ENCODE data around the gene ZDHHC11. TPM values are rescaled to one million over a fixed set of nuclear protein-coding genes. Genes with fewer than 3 reads are reported as not detected.
"Not testable (repeated sequence)": the region's sequence is repeated elsewhere in the genome, so short reads cannot be mapped to it uniquely, and the experiment has no call there.

ZDHHC11 gene
- total RNA-seq, 4 donors from 2014 or later: 1.1 to 7.0 (median 3.3) TPM

DNA sequence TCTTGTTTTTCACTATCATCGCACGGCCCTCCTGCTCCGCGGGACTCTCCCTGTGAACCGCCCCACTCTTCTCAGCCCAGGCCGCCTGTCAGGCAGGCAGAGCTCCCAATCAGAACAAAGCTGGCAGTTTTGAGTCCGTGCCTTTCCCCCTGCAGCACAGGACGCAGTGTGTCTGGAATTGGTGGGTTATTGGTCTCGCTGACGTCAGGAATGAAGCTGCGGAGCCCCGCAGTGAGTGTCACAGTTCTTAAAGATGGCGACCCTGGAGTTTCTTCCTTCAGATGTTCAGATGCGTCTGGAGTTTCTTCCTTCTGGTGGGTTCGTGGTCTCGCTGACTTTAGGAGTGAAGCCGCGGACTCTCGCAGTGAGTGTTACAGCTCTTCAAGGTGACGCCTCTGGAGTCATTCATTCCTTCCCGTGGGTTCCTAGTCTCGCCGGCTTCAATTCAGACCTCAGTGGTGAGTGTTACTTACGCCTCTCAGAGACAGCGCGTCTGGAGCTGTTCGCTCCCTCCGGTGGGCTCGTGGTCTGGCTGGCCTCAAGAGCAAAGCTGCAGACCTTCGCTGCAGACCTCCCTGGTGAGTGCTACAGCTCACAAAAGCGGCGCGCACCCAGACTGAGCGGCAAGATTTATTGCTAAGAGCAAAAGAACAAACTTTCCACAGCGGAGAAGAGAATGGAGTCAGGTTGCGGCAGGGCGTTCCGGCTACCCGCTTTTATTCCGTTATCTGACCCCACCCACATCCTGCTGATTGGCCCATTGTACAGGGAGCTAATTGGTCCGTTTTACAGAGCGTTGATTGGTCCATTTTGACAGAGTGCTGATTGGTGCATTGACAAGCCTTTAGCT is 73.7 kb downstream of the ZDHHC11 start:
- Histone ChIP-seq H3K36me3 (no peaks in the 10 kb centered on the region), H3K27ac (no peak overlapping the region), H3K27me3 (no peaks in the 10 kb centered on the region), H3K9me3 (no peaks in the 10 kb centered on the region), H3K4me3 (no peak overlapping the region), H3K4me1 (peaks cover 0 to 9% (median 2%) of the 10 kb centered on the region in 3 donors)
- TF ChIP-seq, protein P1, sequence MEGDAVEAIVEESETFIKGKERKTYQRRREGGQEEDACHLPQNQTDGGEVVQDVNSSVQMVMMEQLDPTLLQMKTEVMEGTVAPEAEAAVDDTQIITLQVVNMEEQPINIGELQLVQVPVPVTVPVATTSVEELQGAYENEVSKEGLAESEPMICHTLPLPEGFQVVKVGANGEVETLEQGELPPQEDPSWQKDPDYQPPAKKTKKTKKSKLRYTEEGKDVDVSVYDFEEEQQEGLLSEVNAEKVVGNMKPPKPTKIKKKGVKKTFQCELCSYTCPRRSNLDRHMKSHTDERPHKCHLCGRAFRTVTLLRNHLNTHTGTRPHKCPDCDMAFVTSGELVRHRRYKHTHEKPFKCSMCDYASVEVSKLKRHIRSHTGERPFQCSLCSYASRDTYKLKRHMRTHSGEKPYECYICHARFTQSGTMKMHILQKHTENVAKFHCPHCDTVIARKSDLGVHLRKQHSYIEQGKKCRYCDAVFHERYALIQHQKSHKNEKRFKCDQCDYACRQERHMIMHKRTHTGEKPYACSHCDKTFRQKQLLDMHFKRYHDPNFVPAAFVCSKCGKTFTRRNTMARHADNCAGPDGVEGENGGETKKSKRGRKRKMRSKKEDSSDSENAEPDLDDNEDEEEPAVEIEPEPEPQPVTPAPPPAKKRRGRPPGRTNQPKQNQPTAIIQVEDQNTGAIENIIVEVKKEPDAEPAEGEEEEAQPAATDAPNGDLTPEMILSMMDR (IDR thresholded peaks at IDR 0.05): no peak
- TF ChIP-seq POLR2A (IDR thresholded peaks at IDR 0.05): no peak
- WGBS, 2 donors: 87 to 92% methylated on average over 38 to 42 of the region's 42 CpGs
- DNase-seq: no peak
- intact Hi-C loops (cut with DNase I): no loop called here

DNA sequence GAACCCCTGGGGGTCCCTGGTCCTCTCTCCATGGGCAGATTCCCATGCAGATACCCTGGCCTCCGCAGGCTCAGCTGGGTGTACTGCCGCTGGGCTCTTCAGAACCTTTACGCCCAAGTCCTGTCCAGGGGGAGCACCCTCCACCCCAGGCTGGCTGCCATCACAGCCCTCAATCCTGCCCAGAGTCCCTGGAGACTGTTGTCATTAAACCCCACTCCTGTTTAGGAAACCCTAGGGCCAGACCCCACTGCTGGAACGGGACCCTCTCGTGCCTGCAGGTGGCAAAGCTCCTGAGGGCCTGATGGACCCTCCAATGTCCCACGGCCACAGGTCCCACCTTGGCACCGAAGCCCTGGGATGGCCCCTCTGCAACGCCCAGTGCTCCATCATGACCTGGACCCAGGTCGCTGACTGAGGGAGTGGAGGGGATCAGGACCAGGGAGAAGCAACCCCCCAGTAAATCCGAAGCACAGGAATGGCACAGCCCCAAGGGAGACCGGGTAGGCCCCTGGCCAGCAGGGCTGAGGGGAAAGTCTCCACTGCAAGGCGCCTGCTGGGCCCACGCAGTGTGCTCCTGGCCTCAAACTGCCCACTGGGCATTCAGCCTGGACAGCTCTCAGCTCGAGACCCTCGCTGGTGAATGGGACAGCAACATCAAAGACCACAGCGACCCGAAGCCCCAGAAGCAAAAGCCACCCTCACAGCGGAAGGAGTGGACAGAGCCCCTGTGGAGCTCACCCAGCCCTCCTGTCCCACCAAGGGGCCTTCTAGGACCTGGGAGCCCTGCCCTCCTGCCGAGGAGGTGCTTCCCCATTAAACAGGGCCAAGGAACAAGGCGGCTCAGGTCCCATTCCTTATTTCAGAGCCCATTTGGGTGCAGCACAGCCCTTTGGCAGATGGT is 74.6 kb downstream of the ZDHHC11 start:
- no peak overlapping the region for H3K4me3 ChIP-seq
- no peak for TF ChIP-seq POLR2A (IDR thresholded peaks at IDR 0.05)
- TF ChIP-seq, protein P1 (IDR thresholded peaks at IDR 0.05): no peak
- no peak for DNase-seq
- no peaks in the 10 kb centered on the region for H3K27me3 ChIP-seq
- intact Hi-C loops (cut with DNase I): no loop called here
- peaks cover 0 to 9% (median 2%) of the 10 kb centered on the region in 3 donors for H3K4me1 ChIP-seq
- WGBS, 2 donors: 77 to 90% methylated on average over 5 to 11 of the region's 20 CpGs
- H3K36me3 ChIP-seq: no peaks in the 10 kb centered on the region
- no peak overlapping the region for H3K27ac ChIP-seq
- H3K9me3 ChIP-seq: no peaks in the 10 kb centered on the region

DNA sequence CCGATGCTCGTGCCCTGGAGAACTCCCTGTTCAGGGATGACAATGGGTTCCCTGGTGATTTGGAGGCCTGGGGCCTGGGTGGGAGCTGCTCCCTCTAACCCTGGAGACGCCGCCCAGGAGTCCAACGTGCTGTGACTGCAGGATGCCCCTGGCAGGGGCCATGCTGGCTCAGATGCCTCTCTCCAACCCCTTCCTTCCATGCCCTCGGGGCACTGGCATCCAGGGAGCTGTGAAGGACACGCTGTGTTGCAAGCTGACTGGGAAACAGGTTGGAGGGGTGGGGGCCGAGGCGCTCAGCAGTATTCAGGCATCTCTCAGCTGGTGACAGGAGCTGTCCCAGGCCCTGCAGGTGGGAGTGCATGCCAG is 75.2 kb downstream of the ZDHHC11 start:
- H3K27ac ChIP-seq; H3K9me3 ChIP-seq; intact Hi-C loops (cut with DNase I); H3K36me3 ChIP-seq; H3K27me3 ChIP-seq; DNase-seq; H3K4me3 ChIP-seq; H3K4me1 ChIP-seq: not testable (repeated sequence)
- 27% methylated on average over 4 of the region's 9 CpGs; no CpG with 5 or more reads in 1 of the 2 donors for WGBS, 2 donors

DNA sequence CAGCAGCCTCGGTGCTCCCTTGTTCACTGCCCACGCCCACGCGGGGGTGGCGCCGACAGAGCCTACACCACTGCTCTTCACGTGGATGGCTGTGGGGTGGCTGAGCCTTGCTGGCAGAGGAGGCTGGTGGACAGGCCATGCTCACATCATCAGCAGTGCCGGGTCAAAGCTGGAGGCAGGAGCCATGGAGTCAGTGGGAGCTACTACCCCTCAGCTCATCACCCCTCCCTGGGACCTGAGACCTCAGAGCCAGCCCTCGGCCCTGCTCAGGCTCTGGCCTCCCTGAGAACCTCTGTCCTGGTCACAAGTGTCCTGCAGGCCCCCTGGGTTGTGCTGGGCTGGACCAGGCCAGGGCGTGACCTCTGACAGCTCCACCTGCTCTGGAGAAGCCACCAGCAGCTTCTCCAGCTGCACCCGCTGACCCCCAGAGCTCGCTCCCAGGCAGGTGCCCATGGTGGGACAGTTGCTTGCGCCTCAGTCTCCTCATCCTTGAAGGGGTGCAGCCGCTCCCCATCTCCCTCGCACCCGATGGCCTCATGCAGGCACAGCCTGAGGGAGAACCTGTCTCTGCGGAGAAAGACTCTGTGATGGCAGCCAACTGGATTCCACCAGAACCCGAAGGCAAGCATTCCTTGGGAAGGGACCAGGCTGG is 75.8 kb downstream of the ZDHHC11 start:
- 40 to 80% methylated on average over 1 of the region's 18 CpGs for WGBS, 2 donors
- intact Hi-C loops (cut with DNase I); H3K4me1 ChIP-seq; H3K36me3 ChIP-seq; H3K27me3 ChIP-seq; H3K9me3 ChIP-seq; DNase-seq; H3K4me3 ChIP-seq; H3K27ac ChIP-seq: not testable (repeated sequence)

DNA sequence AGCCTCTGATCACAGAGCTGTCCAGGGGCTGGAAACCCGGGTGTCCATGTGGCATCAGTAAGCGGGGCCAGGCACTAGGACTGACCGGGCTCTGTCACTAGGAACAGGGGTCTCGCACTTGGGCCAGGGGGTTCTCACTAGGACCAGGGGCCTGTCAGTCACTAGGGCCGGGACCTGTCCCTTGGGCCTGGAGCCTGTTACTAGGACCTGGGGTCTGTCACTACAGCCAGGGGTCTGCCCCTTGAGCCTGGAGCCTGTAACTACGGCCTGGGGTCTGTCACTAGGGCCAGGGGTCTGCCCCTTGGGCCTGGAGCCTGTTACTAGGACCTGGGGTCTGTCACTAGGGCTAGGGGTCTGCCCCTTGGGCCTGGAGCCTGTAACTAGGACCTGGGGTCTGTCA is 76.5 kb downstream of the ZDHHC11 start:
- H3K4me3 ChIP-seq; H3K4me1 ChIP-seq; intact Hi-C loops (cut with DNase I); H3K27me3 ChIP-seq; H3K27ac ChIP-seq; H3K36me3 ChIP-seq; H3K9me3 ChIP-seq; DNase-seq: not testable (repeated sequence)
- 100% methylated on average over 1 of the region's 6 CpGs; no CpG with 5 or more reads in 1 of the 2 donors for WGBS, 2 donors

DNA sequence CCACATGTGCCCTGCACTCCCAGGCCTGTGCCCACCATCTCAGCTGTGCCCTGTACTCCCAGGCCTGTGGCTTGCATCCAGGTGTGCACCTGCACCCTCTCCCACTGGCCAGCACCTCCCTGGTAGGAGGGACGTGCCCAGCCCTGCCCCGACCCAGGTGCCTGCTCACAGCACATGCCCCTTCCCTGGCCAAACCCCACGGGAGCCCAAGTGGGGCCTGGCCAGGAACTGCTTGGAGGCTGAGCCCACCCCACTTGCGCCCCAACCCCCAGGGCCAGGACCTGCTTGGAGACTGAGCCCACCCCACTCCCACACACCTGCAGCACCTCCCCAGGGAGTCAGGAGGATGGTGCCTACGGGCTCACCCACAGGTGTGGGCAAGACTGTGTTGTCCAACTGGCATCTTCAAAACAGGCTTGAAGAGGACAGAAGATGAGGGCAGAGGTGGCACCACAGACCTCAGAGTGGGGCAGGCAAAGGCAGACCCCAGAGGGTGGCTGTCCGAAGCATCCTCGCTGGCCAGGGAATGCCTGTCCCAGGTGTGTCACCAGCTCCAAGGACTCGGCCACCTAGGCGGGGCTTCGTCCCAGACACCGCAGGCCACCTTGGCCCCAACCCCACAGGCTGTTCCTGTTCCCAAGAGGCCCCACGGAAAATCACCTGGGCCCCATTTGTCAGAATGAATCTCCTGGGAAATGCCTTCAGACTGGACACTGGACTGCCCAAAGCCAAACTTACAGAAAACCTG is 77.1 kb downstream of the ZDHHC11 start:
- no peaks in the 10 kb centered on the region for H3K36me3 ChIP-seq
- no peak for TF ChIP-seq POLR2A (IDR thresholded peaks at IDR 0.05)
- TF ChIP-seq, protein P1 (IDR thresholded peaks at IDR 0.05): no peak
- 80 to 81% methylated on average over 7 of the region's 12 CpGs for WGBS, 2 donors
- no peak overlapping the region for H3K4me3 ChIP-seq
- intact Hi-C loops (cut with DNase I): no loop called here
- DNase-seq: no peak
- H3K27ac ChIP-seq: no peak overlapping the region
- no peaks in the 10 kb centered on the region for H3K9me3 ChIP-seq
- H3K27me3 ChIP-seq: no peaks in the 10 kb centered on the region
- H3K4me1 ChIP-seq: peaks cover 0 to 9% (median 2%) of the 10 kb centered on the region in 3 donors

DNA sequence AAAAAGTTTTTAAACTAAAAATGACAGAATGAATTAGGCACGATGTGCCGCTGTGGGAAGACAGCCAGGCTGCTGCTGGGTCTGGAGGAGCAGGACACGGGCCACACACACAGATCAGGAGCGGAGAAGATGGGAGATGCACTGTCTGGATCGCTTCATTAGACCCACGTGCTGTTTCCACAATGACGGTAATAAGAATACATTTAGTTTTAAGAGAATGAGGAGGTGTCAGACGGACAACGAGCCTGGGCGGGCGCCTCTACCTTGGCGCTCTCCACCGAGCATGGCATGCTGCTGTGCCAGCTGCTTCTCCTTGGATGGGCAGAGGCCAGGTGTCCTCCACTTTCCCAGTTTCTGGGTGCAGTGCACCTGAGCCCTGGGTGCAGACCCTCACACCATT is 77.9 kb downstream of the ZDHHC11 start:
- WGBS, 2 donors: 55 to 67% methylated on average over 11 to 13 of the region's 13 CpGs
- H3K27ac ChIP-seq; intact Hi-C loops (cut with DNase I); H3K4me1 ChIP-seq; DNase-seq; H3K36me3 ChIP-seq; H3K4me3 ChIP-seq; H3K27me3 ChIP-seq; H3K9me3 ChIP-seq: not testable (repeated sequence)

DNA sequence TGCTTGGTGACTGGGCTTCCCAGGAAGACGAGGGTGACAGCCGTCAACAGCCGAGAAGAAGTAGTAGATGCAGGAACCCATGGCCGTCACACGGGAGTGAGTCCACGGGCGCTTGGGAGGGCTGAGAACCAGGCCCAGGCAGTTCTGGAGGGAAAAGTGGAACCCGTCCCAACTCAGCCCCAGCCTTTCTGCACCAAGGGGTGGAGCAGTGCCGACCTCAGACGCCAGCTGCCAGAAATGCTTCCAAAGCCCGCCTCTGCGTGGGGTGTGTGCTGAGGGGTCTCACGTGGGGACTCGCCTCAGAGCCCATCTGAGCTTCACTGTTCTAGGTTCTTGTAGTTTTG is 78.3 kb downstream of the ZDHHC11 start:
- H3K4me3 ChIP-seq; H3K27ac ChIP-seq; DNase-seq; intact Hi-C loops (cut with DNase I); H3K36me3 ChIP-seq; H3K4me1 ChIP-seq; H3K9me3 ChIP-seq; H3K27me3 ChIP-seq: not testable (repeated sequence)
- 100% methylated on average over 1 of the region's 14 CpGs; no CpG with 5 or more reads in 1 of the 2 donors for WGBS, 2 donors

Measured in esophagus squamous epithelium (tissue), 5 donors.